HAP-1 (cell line): Measurements from ENCODE around the gene DDB1.

Source experiments
- DNase-seq, 2 experiments: peaks; one replicate each; pipeline ENCODE4 v3.0.0-alpha.2; 2016 to 2020; ENCODE audit warnings: low spot score in 2 of 2
- H3K27me3 ChIP-seq: fragments of 250-450 bp; sonication (Bioruptor Pico); 2 replicates; pipeline ENCODE4 v1.5.1; 2020; ENCODE audit warnings: low read depth, mild to moderate bottlenecking, moderate library complexity
- H3K36me3 ChIP-seq: fragments of 250-450 bp; sonication (Bioruptor Pico); replicated peaks from 2 replicates; pipeline ENCODE4 v1.5.1; 2020; ENCODE audit warnings: mild to moderate bottlenecking
- H3K4me1 ChIP-seq: fragments of 250-450 bp; sonication (Bioruptor Pico); 2 replicates; pipeline ENCODE4 v1.5.1; 2020; ENCODE audit warnings: mild to moderate bottlenecking
- H3K4me3 ChIP-seq: fragments of 250-450 bp; sonication (Bioruptor Pico); 2 replicates; pipeline ENCODE4 v1.5.1; 2020; ENCODE audit warnings: mild to moderate bottlenecking, moderate library complexity
- H3K9me3 ChIP-seq: fragments of 250-450 bp; sonication (Bioruptor Pico); 2 replicates; pipeline ENCODE4 v1.5.1; 2020; ENCODE audit warnings: mild to moderate bottlenecking, moderate library complexity
- in situ Hi-C: fragments of 300-500 bp; cut with MboI; formaldehyde crosslinking; loops from 3 replicates; pipeline ENCODE4 v1.14.3; 2020; ENCODE audit warnings: low sequenced_read_pairs, inconsistent platforms, mixed read lengths

Gene DDB1

DNA sequence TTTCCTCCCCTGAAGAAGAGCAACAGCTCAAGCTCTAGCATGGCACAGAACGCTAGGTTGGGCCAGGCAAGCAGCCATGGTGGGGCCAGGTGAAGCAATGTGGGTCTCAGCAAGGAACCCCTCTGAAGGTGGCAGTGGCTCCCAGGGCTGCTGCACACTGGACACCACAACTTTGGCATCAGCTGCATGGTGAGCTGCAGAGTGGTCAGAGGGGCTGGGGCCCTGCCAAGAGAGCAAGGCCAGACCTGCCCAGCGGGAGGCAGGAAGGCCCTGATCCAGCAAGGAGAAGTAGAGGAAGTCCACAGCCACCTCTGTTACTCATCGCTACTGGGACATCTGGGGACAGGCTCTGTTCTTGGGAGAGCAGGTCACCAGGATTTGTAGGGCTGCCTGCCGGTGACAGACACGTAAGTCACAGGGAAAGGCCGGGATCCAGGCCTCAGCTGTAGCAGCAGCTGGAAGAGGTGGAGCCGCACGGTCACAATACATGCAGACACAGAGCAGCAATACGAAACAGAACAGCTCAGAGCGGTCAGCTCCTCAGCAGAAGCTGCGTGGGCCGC lies 16.4 kb upstream of the DDB1 start:
- Histone ChIP-seq H3K27me3 (no peaks in the 10 kb centered on the region), H3K36me3 (peaks cover 46% of the 10 kb centered on the region), H3K9me3 (no peaks in the 10 kb centered on the region), H3K4me1 (no peaks in the 10 kb centered on the region), H3K4me3 (no peak overlapping the region)
- in situ Hi-C loops = no loop called here
- DNase-seq = no peak

DNA sequence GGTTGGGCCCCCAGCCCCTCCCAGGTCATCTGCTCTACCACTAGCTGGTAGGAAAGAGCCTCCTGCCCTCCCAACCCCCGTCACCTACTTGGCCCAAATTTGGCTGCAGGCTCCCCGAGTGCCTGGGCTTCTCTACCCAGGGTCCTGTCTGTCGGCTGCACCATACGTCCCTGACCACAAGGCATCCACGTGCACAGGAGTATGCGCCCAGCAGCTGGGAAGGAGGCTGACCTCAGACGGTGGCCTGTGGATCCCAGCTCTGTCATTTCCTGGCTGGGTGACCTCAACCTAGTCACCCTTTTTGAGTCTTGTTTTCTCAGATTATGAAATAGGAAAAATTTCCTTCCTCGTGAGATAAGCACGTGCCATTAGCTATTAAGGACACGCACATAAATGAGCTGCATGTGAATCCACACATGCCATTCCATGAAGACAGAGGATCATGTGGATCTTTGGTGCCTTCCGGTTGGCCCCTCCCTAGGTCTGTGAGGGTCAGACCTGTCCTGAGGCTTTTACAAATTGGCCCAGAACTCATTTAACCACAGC lies 15.1 kb upstream of the DDB1 start:
- DNase-seq = no peak
- H3K9me3 ChIP-seq = no peaks in the 10 kb centered on the region
- peaks cover 45% of the 10 kb centered on the region for H3K36me3 ChIP-seq
- in situ Hi-C loops = no loop called here
- no peaks in the 10 kb centered on the region for H3K4me1 ChIP-seq
- no peak overlapping the region for H3K4me3 ChIP-seq
- H3K27me3 ChIP-seq = no peaks in the 10 kb centered on the region

DNA sequence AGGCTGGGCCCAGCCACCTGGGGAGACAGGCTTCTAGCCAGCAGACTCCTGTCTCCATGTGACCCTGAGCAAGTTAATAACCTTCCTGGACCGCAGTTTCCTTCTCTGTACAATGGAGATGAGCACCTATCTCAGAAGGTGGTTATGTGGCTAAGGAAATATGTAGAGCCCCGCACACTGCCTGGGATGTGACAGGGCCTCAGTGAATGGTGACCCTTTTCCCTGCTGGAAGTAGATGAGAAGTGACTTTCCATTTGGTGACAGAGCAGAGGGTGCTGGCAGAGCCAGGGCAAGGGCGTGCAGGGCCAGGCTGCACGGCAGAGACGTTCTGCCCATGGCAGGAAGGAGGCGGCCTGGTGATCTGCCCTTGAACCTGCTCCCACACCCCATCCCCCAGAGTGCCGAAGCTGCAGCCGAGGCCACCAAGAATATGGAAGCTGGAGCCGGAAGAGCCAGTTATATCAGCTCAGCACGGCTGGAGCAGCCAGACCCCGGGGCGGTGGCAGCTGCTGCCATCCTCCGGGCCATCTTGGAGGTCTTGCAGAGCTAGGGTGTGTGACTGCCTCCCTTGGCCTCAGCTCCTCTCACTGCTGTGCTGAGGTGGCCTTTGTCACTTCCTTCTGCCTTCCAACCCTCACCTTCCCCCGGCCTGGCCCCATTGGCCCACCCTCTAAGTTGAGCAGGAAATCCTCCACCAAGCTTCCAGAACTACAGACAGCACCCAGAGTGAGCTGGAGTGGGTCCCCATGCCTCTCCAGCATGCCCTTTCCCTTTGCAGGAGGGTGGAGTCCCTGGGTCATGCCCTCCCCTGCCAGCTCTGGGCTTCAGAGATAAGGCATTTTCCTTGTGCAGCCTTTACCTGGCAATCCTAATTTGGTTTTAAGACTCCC lies 13.3 kb upstream of the DDB1 start:
- DNase-seq = no peak
- H3K4me1 ChIP-seq = no peaks in the 10 kb centered on the region
- H3K9me3 ChIP-seq = no peaks in the 10 kb centered on the region
- peaks cover 40% of the 10 kb centered on the region for H3K36me3 ChIP-seq
- in situ Hi-C loops = no loop called here
- no peak overlapping the region for H3K4me3 ChIP-seq
- H3K27me3 ChIP-seq = no peaks in the 10 kb centered on the region

DNA sequence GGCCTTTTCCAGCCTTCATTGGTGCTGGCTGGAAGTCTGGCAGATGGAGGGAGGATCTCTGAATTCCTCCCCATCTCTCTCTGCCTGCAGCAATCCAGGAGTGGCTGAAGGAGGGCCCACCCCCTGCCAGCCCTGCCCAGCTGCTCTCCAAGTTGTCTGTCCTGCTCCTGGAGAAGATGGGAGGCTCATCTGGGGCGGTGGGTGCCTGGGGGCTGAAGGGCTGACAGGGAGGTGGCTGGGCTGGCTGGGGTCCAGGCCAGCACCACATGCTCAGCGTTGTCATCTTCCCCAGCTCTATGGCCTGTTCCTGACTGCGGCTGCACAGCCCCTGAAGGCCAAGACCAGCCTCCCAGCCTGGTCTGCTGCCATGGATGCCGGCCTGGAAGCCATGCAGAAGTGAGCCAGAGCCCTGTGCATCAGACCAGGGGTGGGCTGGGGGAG lies 12.3 kb upstream of the DDB1 start:
- no peak overlapping the region for H3K4me3 ChIP-seq
- DNase-seq = no peak
- H3K36me3 ChIP-seq = peaks cover 37% of the 10 kb centered on the region
- no peaks in the 10 kb centered on the region for H3K4me1 ChIP-seq
- H3K9me3 ChIP-seq = no peaks in the 10 kb centered on the region
- in situ Hi-C loops = no loop called here
- H3K27me3 ChIP-seq = no peaks in the 10 kb centered on the region

DNA sequence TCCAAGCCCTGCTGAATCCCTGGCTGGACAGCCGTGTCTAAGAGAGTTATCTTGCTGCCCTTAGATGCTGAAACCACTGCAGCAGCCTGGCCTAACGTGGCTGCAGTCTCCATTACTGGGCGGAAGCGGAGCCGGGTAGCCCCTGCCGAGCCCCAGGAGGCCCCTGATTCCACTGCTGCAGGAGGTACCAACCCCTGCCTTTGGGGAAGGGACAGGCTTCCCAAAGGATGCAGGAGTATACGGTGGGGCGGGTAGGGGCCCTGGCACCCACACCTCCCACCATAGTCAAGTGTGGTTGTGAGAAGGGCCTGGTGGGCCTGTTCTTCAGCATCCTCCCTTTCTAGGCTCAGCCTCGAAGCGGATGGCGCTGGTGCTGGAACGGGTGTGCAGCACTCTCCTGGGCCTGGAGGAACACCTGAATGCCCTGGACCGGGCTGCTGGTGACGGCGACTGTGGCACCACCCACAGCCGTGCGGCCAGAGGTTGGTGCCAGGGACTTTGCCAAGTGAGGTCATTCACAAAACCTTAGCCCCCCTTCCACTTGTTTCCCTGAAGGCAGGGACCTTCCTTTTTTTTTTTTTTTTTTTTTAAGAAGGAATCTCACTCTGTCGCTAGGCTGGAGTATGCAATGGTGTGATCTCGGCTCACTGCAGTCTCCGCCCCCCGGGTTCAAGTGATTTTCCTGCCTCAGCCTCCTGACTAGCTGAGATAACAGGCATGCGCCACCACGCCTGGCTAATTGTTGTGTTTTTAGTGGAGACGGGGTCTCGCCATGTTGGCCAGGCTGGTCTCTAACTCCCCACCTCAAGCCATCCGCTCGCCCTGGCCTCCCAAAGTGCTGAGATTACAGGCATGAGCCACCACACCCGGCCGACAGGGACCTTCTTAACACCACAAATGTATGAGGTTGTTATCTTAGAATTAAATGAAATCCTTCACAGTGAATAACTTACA lies 11.2 kb upstream of the DDB1 start:
- no peaks in the 10 kb centered on the region for H3K9me3 ChIP-seq
- no peak for DNase-seq
- peaks cover 38% of the 10 kb centered on the region for H3K36me3 ChIP-seq
- no peak overlapping the region for H3K4me3 ChIP-seq
- H3K27me3 ChIP-seq = no peaks in the 10 kb centered on the region
- in situ Hi-C loops = no loop called here
- H3K4me1 ChIP-seq = no peaks in the 10 kb centered on the region

DNA sequence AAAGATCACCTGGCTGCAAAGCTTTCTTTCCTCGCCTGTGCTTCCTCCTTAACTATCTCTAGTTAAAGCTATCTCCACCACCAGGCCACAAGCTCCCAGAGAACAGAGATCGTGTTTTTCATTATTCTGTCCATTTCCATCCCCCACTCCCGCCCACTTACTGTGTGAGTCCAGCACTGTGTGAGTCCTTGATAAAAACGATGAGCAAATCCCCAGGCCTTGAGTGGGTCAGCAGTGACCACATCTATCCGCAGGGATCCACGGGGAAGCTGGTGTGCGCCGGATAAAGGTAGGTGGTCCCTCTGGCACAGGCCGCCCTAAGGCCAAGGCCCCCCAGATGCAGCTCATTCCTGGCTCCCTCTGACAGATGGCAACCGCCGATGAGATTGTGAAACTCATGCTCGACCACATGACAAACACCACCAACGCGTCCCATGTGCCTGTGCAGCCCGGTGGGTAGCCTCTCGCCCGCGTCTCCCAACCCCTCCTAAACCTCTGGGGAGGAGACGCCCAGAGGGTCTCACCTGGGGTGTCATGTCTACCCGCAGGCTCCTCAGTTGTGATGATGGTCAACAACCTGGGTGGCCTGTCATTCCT lies 9.4 kb upstream of the DDB1 start:
- Histone ChIP-seq H3K27me3 (no peaks in the 10 kb centered on the region), H3K4me1 (no peaks in the 10 kb centered on the region), H3K36me3 (peaks cover 37% of the 10 kb centered on the region), H3K9me3 (no peaks in the 10 kb centered on the region), H3K4me3 (no peak overlapping the region)
- no peak for DNase-seq
- in situ Hi-C loops = no loop called here

DNA sequence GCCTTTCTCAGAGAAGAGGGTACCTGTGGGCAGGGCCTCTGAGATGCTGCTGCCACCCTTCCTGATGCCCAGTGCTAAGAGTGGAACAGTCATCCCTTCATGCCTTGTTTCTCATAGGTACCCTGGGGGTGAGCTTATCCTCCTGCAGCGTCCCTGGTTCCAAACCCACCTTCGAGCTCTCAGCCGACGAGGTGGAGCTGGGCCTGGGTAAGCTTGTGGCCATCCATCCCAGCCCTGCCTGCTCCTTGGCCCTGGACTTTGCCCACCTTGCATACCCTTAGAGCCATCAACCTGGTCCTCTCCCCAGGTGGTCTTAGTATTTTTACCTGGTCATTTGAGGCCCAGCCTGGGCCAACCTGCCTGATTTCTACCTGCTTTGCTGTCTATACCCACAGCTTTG lies 8.8 kb upstream of the DDB1 start:
- peaks cover 35% of the 10 kb centered on the region for H3K36me3 ChIP-seq
- H3K9me3 ChIP-seq = no peaks in the 10 kb centered on the region
- no peaks in the 10 kb centered on the region; the same call in 1 of the 2 replicates for H3K4me1 ChIP-seq
- no peak for DNase-seq
- no peak overlapping the region for H3K4me3 ChIP-seq
- in situ Hi-C loops = no loop called here
- H3K27me3 ChIP-seq = no peaks in the 10 kb centered on the region

DNA sequence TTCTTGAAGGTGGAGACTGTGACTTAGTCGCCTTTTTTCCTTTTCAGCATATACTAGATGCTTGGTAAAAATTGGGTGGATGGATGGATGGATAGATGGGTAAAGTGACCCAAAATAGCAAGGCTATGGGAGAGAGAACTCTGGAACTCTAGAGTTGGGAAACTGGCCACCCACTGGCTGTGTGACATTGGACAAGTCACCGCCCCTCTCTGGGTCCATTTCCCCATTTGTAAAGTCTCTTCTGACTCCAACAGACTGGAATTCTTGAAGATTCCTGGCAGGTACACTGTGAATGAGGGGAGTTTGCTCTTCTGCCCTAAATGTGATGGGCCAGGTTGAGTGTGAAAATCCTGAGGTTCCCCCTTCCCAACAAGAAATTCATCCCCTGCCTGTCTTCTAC lies 8.1 kb upstream of the DDB1 start:
- no peak for DNase-seq
- in situ Hi-C loops = no loop called here
- H3K4me1 ChIP-seq = peaks cover 5% of the 10 kb centered on the region
- no peaks in the 10 kb centered on the region for H3K9me3 ChIP-seq
- H3K4me3 ChIP-seq = no peak overlapping the region
- H3K27me3 ChIP-seq = no peaks in the 10 kb centered on the region
- H3K36me3 ChIP-seq = peaks cover 35% of the 10 kb centered on the region

DNA sequence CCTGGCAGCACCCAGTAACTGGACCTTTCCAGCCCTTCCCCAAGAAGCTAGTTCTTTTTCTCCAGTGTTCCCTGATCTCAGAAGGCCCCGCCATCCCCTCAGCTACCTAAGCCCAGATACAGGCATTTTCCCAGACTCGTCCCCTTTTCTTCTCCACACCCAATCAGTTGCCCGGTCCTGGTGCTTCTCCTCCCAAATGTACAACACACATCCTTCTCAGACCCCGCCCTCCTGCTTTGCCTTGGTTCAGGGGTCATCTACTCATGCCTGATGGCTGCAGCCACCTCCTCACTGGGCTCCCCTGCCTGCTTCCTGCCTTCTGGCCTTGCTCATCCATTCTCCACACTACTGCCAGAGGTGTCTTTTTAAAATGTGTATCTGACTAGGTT lies 6.6 kb upstream of the DDB1 start:
- in situ Hi-C loops = loop anchor here (5.0 kb wide), 1 partner anchor 48 kb away; no protein-coding TSS in a partner anchor

DNA sequence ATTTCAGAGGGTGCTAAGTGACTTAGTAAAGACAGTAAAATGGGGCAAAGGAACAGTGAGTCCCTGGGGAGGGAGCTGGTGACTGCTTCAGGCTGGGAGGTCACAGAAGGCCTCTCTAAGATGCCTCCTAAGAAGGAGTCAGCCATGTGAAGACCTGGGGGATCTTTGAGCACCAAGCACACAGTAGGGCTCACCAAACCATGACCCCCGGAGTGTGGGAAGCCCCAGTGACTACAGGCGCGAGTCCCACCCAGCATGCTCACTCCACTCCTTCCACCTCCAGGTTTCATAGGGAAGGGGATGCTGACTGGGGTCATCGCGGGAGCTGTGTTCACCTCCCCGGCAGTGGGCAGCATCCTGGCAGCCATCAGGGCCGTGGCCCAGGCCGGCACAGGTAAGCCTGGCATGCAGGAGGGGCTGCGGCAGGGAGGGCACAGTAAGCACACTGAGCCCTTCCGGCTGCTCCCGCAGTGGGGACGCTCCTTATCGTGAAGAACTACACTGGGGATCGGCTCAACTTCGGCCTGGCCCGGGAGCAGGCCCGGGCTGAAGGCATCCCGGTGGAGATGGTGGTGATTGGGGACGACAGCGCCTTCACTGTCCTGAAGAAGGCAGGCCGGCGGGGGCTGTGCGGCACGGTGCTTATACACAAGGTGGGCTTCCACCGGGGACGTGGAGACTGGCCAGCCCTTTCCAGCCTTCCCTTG lies 6.0 kb upstream of the DDB1 start:
- in situ Hi-C loops = loop anchor here (5.0 kb wide), 1 partner anchor 48 kb away; no protein-coding TSS in a partner anchor
- H3K4me1 ChIP-seq = peaks cover 23% of the 10 kb centered on the region
- DNase-seq = no peak
- H3K9me3 ChIP-seq = no peaks in the 10 kb centered on the region
- H3K4me3 ChIP-seq = no peak overlapping the region
- no peaks in the 10 kb centered on the region for H3K27me3 ChIP-seq
- peaks cover 30% of the 10 kb centered on the region for H3K36me3 ChIP-seq

More for the DNA sequence above, 6.6 kb upstream of the DDB1 start:
- H3K4me1 ChIP-seq = peaks cover 17% of the 10 kb centered on the region
- no peak overlapping the region for H3K4me3 ChIP-seq
- H3K27me3 ChIP-seq = no peaks in the 10 kb centered on the region
- no peak for DNase-seq
- H3K9me3 ChIP-seq = no peaks in the 10 kb centered on the region
- H3K36me3 ChIP-seq = peaks cover 30% of the 10 kb centered on the region

DNA sequence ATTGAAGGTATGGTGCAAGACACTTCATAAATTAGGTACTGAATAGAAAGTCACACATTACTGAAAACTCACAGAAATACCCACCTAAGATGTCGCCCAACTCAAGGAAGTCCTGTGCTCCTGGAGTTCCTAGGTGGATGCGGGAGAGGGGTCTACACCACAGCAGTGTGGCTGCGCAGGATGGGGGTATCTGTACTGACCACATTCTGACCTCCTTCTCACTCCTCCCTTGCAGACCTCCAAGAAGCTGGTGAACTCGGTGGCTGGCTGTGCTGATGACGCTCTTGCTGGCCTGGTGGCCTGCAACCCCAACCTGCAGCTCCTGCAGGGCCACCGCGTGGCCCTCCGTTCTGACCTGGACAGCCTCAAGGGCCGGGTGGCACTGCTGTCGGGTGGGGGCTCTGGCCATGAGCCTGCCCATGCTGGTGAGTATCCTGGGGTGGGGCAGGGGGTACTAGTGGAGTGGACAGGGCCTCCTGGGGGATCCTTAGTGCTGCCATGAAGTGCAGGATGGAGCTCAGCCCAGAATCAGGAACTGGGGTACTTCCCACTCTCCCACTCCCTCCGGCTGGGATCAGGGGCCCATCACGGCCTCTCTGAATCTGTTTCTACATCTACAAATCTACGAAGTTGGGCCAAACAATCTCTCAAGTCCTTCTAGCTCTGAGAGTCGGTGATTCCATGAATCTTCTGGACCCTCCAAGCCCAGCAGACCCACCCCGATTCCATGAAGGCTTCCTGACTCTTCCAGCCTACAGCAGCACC lies 5.0 kb upstream of the DDB1 start:
- no peak for DNase-seq
- Histone ChIP-seq H3K4me3 (no peak overlapping the region), H3K27me3 (no peaks in the 10 kb centered on the region), H3K4me1 (peaks cover 27% of the 10 kb centered on the region), H3K9me3 (no peaks in the 10 kb centered on the region), H3K36me3 (peaks cover 24% of the 10 kb centered on the region)
- in situ Hi-C loops = loop anchor here (5.0 kb wide), 1 partner anchor 49 kb away; no protein-coding TSS in a partner anchor
